Osteocyte (in vitro differentiated cells): ENCODE data around the gene CFAP100. TPM values are rescaled to one million over a fixed set of nuclear protein-coding genes. Genes with fewer than 3 reads are reported as not detected.
A peak's percentile ranks its signal among the peaks of the same experiment; 100 is the strongest.

Source experiments
- DNase-seq: peaks from one replicate; pipeline ENCODE4 v3.0.0; 2021; ENCODE audit warnings: mixed read lengths; ENCODE audit not compliant: unreplicated experiment; ENCODE audit errors: extremely low spot score
- H3K27ac Mint-ChIP-seq: one replicate; pipeline ENCODE4 v1.8.0; 2021; ENCODE audit warnings: mild to moderate bottlenecking, mixed read lengths; ENCODE audit not compliant: unreplicated experiment
- H3K27me3 Mint-ChIP-seq: one replicate; pipeline ENCODE4 v1.8.0; 2021; ENCODE audit warnings: mixed read lengths; ENCODE audit not compliant: unreplicated experiment
- H3K36me3 Mint-ChIP-seq: one replicate; pipeline ENCODE4 v1.8.0; 2021; ENCODE audit warnings: mixed read lengths; ENCODE audit not compliant: unreplicated experiment
- H3K4me1 Mint-ChIP-seq: one replicate; pipeline ENCODE4 v1.8.0; 2021; ENCODE audit warnings: mixed read lengths; ENCODE audit not compliant: unreplicated experiment
- H3K4me3 Mint-ChIP-seq: one replicate; pipeline ENCODE4 v1.8.0; 2021; ENCODE audit warnings: mild to moderate bottlenecking, moderate library complexity, mixed read lengths; ENCODE audit not compliant: unreplicated experiment
- H3K9me3 Mint-ChIP-seq: one replicate; pipeline ENCODE4 v1.8.0; 2021; ENCODE audit warnings: mixed read lengths; ENCODE audit not compliant: unreplicated experiment
- total RNA-seq: library from RNA; stranded (reverse); gene quantifications from 2 replicates; pipeline ENCODE4 v1.2.1, GENCODE V29; 2021
- TF ChIP-seq, protein P1 (sequence below): fragments of 200-600 bp; sonication (generic); IDR thresholded peaks from 2 replicates; pipeline ENCODE4 v1.5.0; 2021; ENCODE audit warnings: antibody characterized with exemption, mild to moderate bottlenecking, moderate library complexity

The CFAP100 gene
- total RNA-seq, 1 donor from 2014 or later = not detected

DNA sequence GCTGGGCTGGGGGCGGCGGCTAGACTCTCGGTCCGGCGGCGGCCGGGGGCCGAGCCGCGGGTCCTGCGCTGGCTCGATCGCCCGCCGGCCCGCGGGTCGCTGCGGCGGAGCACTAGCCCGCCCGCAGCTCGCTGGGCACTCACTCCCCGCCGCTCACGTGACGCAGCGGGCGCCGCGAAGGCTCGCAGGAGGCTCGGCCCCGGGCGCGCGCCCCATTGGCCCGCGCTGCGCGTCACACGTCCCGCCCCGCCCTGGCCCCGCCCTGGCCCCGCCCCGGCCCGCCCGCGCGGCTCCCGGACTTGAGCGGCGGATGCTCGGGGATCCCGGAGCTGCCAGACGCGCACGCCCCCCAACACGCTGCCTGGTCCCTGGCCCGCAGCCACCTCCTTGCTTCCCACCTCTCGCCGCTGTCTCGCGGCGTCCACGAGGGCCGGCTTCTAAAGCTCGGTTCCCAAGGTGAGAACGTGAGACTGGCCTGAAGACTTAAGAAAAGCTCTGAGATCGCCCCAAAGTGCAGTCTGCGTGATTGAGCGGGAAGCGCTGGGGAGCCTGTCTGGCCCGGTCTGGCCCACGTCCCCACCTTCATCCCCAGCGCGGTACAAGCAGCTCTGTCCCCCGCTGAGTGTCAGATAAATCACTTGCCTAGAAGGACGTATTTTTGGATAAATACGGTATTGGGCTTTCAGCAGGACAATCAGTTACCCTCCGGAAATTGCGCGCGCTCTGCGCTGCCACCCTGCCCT, 37.2 kb upstream of the CFAP100 start, which contains the start of gene KLF15:
Gene KLF15 (minus strand): TSS at position 114 of the 743 bp plus-strand sequence. CDS start 4,486 bp downstream, outside the sequence.
- Mint-ChIP-seq H3K36me3 (no peaks in the 10 kb centered on the region), H3K27me3 (peaks cover 33% of the 10 kb centered on the region), H3K27ac (peak within 1 kb of the TSS; percentile 18), H3K4me1 (peaks cover 15% of the 10 kb centered on the region), H3K4me3 (peak within 1 kb of the TSS; percentile 82), H3K9me3 (no peaks in the 10 kb centered on the region)
- peak; percentile 93 for DNase-seq
- TF ChIP-seq, protein P1, sequence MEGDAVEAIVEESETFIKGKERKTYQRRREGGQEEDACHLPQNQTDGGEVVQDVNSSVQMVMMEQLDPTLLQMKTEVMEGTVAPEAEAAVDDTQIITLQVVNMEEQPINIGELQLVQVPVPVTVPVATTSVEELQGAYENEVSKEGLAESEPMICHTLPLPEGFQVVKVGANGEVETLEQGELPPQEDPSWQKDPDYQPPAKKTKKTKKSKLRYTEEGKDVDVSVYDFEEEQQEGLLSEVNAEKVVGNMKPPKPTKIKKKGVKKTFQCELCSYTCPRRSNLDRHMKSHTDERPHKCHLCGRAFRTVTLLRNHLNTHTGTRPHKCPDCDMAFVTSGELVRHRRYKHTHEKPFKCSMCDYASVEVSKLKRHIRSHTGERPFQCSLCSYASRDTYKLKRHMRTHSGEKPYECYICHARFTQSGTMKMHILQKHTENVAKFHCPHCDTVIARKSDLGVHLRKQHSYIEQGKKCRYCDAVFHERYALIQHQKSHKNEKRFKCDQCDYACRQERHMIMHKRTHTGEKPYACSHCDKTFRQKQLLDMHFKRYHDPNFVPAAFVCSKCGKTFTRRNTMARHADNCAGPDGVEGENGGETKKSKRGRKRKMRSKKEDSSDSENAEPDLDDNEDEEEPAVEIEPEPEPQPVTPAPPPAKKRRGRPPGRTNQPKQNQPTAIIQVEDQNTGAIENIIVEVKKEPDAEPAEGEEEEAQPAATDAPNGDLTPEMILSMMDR = no peak

DNA sequence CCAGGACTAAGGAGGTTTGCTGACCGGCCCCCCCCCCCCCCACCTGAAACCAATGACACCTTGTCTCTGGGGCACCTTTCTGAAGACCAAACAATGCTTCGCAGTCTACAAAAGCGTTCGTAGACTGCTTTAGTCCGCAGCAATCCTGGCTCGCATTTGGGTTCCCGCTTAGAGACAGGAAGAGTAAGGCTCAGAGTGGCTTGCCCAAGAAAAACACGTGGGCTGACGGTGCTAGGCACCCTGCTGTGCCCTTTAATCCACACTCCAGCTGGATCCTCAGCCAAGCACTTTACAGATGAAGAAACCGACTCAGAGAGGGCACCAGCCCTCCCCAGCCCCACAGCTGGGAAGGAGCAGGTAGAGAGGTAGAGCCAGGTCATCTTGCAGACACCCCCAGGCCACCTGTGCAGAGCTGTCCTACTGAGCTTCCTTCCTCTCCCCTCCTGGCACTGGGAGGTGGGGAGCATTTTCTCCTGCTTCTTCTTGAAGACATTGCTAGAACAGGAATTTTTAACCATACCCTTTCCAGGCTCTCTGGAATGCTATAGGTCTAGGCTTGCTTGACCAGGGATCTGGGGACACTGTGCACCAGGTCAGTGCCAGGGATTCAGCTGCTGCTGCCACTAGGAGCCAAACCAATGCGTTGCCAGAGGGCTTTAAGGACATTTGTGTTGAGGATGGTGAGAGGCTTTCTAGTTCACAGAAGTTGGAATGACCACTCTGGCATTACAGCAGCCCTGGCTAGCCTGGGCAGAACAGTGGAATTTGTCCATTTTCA, 36.5 kb upstream of the CFAP100 start:
- H3K9me3 Mint-ChIP-seq = no peaks in the 10 kb centered on the region
- DNase-seq = no peak
- peaks cover 15% of the 10 kb centered on the region for H3K4me1 Mint-ChIP-seq
- TF ChIP-seq, protein P1 = no peak
- no peaks in the 10 kb centered on the region for H3K36me3 Mint-ChIP-seq
- peak overlapping the region; percentile 78 for H3K4me3 Mint-ChIP-seq
- H3K27ac Mint-ChIP-seq = no peak overlapping the region
- peaks cover 36% of the 10 kb centered on the region for H3K27me3 Mint-ChIP-seq

DNA sequence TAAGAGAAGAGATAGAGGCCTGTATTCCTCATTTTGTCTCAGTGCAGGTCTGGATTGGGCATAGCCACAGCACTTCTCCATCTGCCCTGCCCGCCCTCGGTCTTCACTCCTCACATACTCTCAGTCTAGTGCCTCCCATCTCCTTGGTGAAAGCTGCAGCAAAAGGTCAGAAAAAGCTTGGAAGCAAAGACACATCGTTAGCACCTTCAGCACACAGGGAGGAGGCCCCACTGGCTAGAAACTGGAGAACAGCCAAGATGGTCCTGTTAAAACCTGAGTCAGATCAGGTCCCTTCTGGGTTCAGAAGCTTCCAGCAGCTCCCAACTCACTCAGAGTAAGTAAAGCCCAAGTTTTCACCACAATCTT, 35.9 kb upstream of the CFAP100 start:
- Mint-ChIP-seq H3K27ac (no peak overlapping the region), H3K36me3 (no peaks in the 10 kb centered on the region), H3K4me1 (peaks cover 15% of the 10 kb centered on the region), H3K4me3 (no peak overlapping the region), H3K9me3 (no peaks in the 10 kb centered on the region), H3K27me3 (peaks cover 39% of the 10 kb centered on the region)
- TF ChIP-seq, protein P1 = no peak
- no peak for DNase-seq

DNA sequence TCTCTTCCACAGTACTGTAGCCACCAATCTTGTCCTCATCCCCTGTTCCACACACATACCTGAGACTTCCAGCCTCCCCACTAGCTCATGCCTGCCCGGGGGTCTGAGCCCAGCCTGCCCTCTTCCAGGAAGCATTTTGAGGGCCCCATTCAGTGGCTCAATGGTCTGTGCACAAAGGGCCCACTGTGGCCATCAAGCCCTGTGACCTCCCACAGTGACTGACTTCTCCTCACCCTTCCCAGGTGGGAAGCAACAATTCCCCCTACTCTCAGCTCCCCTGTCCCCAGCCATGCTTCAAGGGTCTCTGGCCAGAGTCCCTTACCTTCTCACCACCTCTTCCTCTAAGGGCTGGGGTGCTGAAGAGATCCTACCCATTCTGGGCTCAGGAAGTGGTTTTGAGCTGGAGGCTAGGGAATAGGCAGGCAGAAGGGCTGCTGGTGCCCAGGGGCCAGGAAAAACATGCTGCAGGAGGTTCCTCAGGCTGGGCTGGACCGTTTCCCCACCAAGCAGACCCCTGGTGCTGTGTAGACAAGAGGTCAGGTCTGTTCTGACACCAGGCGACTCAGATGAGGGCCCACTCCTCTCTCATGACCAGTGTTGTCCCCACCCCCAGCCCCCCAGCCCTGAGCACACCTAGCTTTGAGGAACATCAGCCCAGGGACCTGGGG, 34.5 kb upstream of the CFAP100 start:
- Mint-ChIP-seq H3K9me3 (no peaks in the 10 kb centered on the region), H3K27me3 (peaks cover 41% of the 10 kb centered on the region), H3K27ac (no peak overlapping the region), H3K4me3 (no peak overlapping the region), H3K36me3 (no peaks in the 10 kb centered on the region), H3K4me1 (peaks cover 15% of the 10 kb centered on the region)
- no peak for DNase-seq
- TF ChIP-seq, protein P1 = no peak

DNA sequence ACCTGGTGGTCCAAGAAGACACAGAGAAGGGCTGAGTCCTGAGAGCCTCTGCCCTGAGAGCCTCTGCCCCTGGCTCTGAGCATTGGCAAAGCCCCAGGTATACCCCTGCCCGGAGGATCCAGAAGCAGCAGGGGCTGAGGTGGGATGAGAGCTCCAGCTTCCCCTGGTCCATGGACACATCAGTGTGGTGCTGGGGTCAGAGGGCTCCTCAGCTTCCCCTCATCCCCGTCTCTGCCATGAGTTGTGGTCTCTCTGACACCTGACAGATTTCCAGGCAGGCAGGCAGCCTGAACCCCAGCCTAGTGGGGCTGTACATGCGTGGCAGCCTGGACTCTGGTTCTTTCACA, 34.0 kb upstream of the CFAP100 start:
- H3K36me3 Mint-ChIP-seq = no peaks in the 10 kb centered on the region
- no peak for DNase-seq
- no peak overlapping the region for H3K4me3 Mint-ChIP-seq
- H3K27me3 Mint-ChIP-seq = peaks cover 41% of the 10 kb centered on the region
- H3K9me3 Mint-ChIP-seq = no peaks in the 10 kb centered on the region
- no peak overlapping the region for H3K27ac Mint-ChIP-seq
- TF ChIP-seq, protein P1 = no peak
- H3K4me1 Mint-ChIP-seq = peaks cover 12% of the 10 kb centered on the region
